HG03064 (cell line): ENCODE results near the gene STK33.

ENCODE experiments used
- ATAC-seq: cut with Tn5 transposase; IDR thresholded peaks from one replicate; pipeline ENCODE4 v1.9.1; 2021; ENCODE audit warnings: low read depth; ENCODE audit not compliant: unreplicated experiment

STK33 gene

DNA sequence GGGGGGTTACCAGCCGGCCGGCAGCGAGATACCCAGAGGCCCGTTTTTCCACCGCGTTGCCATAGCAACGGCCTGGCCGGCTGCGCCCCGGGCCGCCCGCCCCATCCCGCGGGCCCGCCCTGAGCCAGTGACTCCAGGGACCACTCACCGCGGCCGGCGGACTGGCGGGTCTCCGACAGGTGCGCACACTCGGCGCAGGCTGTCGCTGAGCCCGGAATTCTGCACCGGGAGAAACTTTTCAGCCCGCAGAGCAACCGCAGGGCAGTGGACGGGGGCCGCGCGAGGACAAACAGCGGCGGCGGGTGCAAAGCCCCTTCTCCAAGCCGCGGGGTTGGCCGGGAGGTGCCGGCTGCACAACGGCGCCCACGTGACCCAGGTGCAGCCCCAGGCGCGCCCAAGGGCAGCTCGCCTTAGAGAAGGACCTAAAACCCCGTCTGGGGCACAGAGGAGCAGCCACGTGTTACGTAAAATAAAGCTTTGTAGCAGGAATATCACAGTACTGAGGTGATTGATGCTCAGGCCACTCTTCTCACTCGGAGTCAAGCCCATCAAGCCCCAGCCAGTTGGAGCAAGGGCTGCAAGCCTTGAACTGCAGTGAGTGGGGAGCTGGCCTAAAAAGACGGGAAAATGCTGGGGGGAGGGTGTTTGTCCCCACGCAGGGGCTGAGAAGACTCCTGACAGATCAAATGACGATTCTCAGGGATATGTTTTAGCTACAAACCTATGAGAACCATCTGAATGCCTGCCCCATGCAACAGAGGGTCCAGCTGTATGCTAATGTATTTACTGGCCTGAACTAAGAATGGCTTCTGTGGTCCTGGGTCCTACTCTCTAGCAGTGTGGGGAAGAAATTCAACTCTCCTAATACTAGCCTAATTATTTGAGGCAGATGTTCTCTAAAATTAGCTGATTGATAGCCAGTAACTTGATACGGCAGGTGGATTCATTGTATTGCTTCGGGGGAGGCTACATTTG lies at the start of gene STK33:
TSS of gene STK33 (minus strand) at position 294 of the 975 bp plus-strand sequence. CDS start 119,323 bp downstream, outside the sequence.
- peak; percentile 85 for ATAC-seq

DNA sequence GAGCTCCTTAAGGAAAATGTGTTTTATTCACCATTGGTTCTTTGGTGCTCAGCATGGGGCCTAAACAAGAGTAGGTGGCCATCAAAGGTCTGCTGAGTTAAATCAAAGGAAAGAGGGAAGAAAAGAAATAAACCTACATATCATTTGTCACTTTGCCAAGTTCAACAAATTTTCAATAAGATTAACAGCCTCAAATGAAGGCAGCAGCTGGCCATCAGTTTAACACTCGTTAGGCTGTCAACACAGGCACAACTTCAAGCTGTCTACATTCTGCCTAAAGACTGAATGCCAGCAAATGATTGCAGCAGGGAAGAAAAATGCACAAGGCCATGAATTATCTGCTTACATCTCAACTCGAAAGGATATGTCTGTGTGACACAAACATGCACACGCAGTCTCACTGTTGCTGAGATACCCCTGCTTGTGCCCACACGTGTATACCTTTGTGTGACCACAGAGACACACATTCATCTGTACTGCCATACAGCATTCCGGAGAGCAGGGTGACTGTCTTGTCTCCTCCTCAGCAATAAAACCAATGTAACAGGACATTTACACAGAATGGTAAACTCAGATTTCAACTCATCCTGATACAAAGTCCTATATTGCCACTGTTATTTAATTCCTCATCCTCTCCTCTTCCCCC lies 48.3 kb upstream of the STK33 start:
- no peak for ATAC-seq

DNA sequence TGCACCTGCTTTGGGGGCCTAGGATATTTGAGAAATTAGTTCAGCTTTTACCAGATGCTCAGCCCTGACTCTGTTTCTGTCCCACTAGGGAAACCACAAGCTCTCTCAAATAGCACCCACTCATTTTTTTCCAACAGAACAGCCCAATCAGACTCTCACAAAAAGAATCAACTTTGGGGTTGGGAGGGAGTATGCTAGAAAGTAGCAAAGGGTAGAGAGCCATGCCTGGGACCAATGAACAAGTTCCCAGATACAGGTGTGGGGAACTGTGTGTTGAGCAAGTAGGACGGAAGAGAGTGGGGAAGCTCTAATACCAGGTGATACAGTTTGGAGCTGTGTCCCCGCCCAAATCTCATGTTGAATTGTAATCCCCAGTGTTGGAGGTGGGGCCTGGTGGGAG lies 47.3 kb upstream of the STK33 start:
- ATAC-seq = no peak

DNA sequence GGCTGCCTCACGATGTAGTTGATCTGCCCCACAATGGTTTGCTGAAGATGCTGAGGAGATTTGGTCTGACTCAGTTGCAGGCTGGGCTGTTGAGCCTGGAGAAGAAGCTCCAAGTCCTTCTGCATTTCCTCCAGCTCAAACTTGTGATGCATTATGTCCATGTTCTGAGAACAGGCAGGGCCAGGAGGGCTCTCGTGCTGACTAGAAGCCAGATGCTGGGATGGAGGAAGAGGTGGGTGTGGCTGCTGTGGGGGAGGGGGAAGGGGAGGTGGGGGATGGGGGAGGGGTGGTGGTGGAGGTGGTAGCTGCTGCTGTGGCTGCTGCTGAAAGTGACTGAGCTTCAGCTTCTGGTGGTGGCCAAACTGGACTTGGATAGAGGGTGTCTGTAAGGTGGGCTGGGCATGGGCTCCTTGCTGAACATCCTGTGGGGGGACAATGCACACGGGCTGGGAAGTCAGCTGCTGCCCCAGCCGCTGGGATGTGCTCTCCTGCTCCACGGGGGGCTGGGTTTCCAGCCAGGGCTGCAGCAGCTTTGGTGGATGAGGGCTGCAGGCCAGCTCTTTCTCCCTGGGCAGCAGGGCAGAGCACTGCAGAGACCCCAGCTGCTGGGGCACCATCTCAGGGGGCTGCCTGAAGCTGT lies 46.4 kb upstream of the STK33 start:
- no peak for ATAC-seq

DNA sequence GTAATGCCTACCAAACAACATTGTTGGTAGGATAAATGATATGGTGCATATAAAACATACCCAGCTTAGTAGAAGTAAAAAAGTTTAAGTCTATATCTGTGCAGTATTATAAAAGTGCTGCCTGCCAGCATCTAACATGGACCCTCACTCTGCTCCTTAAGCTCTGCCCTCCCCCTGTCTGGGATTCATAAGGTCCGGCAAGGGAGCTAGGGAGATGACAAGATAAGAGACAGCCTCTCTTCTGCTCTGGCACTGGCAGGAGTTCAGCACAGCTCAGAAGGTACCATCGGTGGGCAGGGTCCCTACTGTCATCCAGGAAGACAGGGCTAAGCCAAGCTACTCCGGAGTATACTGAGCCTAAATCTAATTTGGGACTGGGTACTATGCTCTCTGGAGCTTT lies 45.6 kb upstream of the STK33 start:
- no peak for ATAC-seq

DNA sequence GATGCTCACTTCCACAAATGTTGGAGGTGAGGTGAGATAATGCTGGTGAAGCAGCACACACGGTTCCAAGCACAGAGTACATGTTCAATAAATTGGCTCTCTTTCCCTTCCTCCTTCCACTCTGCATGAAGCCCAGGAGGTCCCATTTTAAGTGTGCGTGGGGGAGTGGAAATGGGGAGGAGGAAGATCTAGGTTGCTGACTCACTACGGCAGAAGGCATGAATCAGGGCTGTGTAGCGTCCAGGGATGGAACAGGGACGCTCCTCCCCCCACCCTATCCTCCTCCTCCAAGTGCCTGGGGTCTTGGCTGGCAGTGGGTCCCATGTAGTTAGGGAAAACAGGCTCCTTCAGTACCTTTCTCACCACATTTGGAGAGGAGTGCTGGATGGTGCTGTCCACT lies 44.3 kb upstream of the STK33 start:
- ATAC-seq = no peak

DNA sequence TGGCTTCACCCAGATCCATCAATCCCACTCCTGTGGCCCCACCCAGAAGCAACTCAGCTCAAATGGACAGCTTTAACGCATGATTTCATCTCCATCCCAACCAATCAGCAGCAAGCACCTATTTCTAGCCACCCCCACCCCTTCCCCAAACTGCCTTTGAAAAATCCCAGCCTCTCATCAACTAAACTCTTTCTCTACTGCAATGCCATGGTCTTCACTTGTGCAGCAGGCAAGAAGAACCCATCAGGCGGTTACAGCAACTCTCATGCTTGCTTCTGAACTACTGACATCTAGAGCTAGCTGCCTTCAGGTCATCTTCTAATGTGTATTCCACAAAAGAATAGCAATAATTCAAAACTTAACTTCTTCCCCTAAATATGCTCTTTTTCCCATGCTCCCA lies 42.1 kb upstream of the STK33 start:
- no peak for ATAC-seq

DNA sequence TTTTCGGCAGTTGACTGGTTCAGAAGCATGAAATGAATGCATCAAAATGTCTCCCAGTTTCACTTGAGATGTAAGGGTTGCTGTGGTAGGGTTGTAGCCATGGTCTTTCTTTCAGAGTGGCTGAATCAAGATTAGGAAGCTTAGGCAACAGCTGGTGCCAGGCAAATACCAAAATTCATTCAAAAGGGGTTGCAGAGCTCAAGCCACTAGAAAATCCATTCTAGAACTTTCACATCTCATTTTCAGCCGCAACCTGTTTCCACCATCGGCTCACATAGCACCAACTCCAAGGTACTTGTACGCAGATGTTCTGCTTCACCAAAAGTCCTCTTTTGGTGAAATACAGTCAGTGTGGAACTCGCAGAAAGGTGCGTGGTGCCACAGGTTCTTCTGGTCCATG lies 40.5 kb upstream of the STK33 start:
- no peak for ATAC-seq

DNA sequence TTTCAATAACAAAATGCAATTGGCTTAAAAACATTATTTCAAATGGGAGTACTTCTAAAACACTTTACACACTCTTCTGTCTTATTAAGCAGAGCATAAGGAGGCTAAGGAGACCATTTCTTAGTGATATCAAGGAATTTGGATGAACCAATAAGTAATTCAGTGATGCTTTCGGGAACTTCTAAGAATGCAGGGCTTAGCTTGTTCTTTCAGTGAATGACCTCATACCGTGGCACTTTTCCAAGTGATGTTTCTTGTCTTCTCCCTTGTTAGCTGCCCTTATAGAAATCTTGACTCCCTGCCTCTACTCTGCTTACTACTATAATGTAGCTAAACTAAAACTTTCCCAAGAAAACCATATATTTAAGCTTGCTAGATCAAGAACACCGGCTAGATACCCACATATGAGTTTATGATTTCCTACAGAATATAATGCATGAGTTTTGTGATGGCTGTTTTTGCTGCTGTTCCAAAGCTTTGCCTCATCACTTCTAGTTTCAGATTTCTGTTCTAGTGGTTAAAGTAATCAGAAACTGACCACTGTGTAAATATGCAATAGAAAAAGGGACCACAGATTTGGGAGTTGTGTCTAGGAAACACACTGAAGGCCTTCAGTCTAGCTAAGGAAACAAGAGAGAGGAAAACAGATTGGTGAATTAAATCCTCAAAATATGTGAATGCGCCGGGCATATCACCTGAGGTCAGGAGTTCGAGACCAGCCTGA lies 37.5 kb upstream of the STK33 start:
- no peak for ATAC-seq

DNA sequence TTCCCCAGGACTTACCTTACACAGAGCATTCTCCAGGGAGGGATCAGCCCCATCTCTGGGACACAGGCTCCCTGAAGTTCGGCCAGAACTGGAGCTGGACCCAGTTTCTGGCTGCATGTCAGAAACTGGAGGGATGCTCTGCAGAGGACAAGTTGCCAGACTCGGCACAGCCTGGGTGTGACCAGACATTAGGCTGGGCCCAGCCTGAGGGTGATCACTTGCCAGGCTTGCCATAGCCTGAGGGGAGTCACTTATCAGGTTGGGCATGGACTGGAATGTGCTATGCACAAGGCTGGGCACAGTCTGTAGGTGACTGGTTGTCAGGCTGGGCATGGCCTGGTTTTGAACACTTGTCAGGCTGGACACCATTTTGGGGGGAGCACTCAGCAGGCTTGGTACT lies 30.7 kb upstream of the STK33 start:
- no peak for ATAC-seq

DNA sequence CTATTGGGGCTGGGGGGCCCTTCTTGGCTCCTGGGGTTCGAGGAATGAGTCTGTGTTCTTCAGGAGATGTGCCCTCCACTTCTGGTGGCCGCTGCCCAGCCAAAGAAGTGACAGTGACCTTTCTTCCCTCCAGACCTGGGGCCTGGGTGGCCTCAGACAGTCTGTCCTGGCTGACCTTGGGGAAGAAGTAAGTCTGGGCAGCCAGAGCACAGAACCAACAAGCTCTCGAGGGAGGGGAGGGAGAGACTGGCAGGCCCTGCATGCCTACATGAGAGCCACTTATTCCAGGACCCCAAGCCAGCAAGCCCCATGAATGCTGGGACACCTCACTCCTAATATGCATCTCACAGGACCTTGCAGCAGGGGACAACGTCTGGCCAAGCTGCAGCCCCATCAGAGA lies 27.1 kb upstream of the STK33 start:
- no peak for ATAC-seq

DNA sequence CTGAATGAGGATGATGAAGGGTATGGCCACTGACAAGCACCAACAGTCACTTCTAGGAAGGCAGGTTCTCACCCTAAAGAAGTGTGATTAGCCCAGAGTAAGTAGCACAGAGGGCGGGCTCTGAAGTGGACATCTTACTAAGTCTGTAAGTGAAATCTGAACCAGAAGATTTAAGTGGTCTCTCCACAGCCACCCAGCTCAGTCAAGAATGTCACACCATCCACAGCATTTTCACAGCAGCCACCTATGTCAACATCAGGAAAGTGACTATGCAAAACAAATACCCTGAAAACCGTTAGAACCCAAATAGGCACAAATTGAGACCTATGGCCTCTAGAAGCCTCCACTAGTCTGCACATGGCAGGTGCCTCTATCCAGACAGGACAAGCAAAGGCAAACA lies 23.0 kb upstream of the STK33 start:
- ATAC-seq = no peak

DNA sequence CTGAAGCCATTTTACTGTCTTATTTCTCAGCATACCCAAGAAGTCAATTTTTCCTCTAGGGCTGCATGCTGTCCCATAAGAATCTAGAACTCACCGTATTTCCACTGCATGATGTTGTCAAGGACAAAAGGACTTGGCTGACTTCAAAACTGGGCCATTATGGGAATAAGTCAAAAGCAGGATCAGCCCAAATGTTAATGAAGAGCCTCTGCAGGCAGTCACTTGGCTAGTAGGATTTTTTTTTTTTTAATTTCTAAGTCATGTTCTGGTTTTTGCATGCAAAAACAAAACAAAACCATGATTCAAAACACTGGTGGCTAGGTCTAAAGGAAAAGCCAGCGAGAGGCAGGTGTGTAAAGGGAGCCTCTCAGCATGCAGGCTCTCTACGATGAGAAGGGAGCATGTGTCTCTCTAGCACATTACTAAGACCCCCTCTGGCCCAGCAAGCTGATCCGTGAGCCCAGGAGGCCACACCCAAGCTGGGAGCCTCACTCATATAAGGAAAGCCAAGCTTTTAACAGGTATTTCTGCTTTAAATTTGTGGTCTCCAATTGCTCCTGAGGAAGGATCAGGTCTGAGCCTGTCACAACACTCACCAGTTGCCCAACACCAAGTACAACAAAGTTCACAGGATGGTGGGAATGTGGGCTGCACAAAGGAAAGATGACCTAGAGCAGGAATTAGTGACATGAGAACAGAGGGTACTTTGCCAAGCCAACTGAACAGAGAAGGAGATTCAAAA lies 21.4 kb upstream of the STK33 start:
- no peak for ATAC-seq

DNA sequence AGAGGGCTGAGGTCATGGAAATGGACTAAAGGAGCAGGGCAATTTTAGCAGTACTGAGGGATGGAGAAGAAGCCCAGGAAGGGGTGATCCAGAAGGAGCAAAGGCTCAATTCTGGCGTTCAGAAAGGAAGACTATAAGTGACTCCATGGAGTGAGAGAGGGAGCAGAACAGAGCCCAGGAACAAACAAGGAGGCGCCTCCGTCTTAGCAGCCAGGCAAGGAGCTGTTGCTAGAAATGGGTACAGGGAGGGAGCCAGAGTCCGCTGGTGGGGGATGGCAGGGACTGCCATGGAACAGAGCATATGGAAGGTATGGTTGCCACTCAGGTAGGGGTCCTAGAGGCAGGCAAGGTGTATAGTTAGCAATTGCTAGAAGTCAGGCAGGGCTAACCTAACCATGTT lies 20.5 kb upstream of the STK33 start:
- no peak for ATAC-seq

DNA sequence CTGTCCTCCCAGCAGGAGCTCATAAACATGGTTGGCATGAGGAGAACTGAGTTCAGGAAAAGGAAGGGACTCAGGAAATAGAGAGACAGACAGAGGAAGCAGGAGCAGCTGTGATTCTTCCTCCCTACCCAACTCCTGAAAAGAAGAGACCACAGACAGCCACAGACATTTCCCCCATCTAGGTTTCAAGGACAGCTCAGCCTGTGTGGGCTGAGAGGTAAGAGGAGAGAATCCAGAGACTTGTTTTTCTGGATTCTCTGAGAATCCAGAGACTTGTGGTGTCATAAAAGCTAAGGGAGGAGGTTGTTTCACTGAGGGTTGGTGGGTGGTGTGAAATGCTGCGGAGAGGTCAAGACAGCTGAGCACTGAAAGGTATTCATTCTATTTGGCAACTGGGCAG lies 19.0 kb upstream of the STK33 start:
- ATAC-seq = no peak

DNA sequence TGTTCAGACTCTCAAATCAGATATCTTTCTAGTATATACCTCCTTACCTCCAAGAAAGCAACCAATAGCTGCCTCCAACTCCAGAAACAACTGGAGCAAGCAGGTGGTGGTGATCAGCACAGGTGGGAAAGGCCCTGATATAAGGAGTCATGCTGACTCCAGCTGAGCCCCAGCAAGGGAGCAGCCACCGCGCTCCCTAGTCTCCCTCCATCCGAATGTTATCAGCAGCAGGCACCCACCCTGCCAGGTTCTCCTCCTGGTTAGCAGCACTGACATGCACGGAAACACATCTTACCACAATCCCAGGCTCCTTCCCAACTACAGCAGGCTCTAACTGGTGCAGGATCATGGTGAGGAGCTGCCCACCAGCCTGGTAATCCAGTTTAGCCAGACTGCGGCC lies 18.5 kb upstream of the STK33 start:
- ATAC-seq = no peak

DNA sequence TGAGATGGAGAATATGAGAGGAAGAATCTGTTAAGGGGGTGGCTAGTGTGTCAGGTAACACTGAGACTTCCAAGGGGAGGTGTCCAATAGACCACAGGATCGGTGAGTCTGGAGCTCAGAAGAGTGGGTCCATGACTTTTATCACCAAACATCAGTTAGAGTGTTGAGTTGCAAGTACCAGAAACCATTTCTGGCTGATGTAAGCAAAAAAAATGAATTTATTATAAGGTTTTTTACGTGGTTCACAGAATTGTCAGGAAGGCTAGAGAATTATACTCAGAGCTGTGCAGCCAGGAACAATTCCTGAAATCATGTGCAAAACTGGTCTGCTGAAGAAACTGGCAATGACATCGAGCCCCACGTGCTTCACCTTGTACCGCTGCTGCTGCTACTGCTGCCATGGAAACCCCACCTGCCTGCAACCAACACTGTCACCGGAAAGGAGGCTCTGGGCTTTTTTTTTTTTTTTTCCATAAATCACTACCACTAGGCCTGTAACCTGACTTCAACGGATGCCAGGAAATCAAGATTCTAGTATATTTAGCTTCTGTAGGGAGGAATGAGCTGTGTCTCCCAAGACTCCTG lies 16.6 kb upstream of the STK33 start:
- no peak for ATAC-seq

DNA sequence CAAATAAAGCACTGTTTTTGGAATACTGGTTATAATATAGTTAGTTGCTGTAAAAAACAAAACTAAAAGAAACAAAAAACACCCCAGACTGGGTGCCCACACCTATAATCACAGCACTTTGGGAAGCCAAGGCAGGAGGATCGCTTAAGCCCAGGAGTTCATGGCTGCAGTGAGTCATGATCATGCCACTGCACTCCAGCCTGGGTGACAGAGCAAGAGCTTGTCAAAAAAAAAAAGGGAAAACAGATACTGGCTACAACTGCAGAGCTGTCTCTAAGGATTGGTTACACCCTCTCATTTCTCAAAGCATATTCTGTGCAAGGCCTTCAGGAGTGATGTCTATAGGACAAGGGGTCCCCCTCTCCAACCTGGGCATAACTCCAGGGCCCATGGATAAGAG lies 14.6 kb upstream of the STK33 start:
- no peak for ATAC-seq

DNA sequence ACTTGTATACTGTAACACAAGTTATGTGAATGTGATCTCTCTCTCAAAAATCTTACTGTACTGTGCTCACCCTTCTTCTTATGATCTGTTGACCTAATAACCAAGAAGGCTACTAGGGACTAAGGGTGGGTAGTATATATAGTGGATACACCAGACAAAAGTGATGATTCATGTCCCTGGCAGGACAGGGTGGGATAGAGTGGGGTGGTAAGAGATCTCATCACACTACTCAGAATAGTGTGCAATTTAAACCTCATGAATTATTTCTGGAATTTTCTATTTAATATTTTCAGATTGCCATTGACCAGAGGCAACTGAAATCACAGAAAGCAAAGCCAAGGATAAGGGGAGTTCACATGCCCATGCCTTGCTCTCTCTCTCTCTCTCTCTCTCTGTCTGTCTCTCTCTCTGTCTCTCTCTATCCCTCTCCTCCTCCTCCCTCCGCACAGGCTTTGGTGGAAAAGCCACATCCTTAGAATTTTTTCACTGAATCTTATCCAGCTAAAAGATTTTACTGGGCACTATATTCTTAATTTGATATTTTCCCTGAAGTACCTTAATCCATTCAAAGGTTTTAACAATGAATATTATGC lies 12.0 kb upstream of the STK33 start:
- ATAC-seq = no peak
